Kidney tubule cell (primary cell): ENCODE measurements around the gene ZNF681.
"Not testable (repeated sequence)": the region's sequence is repeated elsewhere in the genome, so short reads cannot be mapped to it uniquely, and the experiment has no call there.

Source experiments
- DNase-seq: peaks from one replicate; pipeline ENCODE4 v3.0.0-alpha.2; 2018; ENCODE audit warnings: low spot score

The ZNF681 gene

DNA sequence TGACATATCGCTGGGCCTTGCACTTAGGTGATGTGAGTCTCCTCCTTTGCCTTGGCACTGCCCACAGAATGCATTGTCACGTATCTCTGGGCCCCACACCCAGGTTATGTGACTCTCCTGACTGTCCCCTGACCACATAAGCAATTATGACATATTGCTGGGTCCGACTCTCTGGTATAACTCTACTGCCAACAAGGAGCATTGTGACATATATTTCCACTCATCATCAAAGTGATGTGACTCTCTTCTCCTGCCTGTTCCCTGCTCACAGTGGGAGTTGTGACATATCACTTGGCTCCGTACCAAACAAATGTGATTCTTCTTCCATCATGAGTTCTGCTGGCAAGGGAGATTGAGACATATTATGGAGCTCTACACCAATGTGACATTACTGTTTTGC, 15.4 kb upstream of the ZNF681 start:
- no peak for DNase-seq

- peak; percentile 26 for DNase-seq
Measured at GRCh38 chr19:23772675-23773063, 14.0 kb upstream of the ZNF681 start.

- DNase-seq, result peak; percentile 58
Measured at GRCh38 chr19:23771761-23772674, 13.3 kb upstream of the ZNF681 start.

DNA sequence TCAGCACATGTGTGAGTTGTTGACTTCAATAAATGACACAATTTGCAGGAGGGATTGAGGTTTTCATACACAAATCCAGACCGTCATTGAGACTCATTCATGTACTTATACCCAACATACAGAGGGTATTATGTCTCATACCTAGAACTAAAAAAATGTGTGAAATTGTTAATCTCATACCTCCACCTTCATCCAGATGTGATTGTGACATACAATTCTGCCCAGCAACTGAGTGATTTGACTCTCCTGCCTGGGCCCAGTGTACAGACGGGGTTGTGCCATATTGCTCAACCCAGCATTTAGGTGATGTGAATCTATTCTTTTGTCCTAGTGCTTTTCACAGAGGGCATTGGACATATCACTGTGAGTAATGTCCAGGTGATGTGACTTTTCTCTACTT, 12.6 kb upstream of the ZNF681 start:
- no peak for DNase-seq

DNA sequence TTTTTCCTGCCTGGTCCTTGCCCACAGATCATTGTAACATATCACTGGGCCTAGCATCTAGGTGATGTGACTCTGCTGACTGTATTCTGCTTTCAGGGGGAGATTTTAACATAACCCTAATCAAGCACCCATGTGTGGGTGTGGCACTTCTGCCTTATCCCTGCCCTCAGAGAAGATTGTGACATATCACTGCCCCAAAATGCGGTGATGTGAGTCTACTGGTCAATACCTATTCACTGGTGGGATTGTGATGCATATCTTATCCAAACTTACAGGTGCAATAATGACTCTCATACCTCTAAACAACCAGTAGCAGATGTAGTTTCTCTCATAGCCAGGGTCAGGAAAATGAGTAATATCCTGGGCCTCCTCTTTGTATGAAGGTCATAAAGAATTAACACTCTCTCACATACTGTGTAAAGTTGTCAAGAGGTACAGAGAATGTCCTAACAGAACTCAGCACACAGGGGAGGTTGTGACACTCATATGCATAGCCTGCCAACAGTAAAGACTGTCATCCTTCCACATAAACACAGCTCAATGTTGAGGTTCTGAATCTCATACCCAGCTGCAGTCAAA, 12.1 kb upstream of the ZNF681 start:
- DNase-seq, result no peak

- DNase-seq, result peak; percentile 7
Measured at GRCh38 chr19:23769691-23770468, 11.2 kb upstream of the ZNF681 start.

DNA sequence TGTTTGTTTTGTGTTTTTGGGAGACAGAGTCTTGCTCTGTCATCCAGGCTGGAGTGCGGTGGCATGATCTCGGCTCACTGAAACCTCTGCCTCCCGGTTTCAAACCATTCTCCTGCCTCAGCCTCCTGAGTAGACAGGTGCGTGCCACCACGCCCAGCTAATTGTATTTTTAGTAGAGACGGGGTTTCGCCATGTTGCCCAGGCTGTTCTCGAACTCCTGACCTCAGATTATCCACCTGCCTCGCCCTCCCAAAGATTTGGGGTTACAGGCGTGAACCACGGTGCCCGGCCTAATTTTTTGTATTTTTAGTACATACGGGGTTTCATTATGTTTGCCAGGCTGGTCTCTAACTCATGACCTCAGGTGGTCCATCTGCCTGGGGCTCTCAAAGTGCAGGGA, 8.3 kb upstream of the ZNF681 start:
- no peak for DNase-seq

DNA sequence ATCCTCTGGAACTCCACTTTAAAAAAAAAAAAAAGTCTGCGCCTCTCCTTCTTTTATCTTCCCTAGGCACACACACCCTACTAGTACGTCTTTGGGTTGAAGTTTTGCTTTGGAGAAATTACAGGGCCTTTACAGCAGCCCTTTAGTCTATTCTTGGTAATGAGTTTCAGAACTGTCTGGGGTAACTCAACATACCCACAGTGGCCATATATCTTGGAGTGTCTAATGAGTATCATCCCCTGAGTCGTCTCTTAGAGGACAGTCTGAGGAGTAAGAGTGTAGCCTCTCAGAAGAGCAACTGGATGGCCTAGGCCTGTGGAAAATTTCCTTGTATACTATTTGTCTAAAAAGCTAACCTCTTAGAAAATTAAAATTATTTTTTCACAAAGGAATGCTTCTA, 6.1 kb upstream of the ZNF681 start:
- DNase-seq, result no peak

- peak; percentile 89 for DNase-seq
Measured at GRCh38 chr19:23762884-23763711, 4.4 kb upstream of the ZNF681 start.

- no peak for DNase-seq
Measured at GRCh38 chr19:23762548-23762883, 3.8 kb upstream of the ZNF681 start.

DNA sequence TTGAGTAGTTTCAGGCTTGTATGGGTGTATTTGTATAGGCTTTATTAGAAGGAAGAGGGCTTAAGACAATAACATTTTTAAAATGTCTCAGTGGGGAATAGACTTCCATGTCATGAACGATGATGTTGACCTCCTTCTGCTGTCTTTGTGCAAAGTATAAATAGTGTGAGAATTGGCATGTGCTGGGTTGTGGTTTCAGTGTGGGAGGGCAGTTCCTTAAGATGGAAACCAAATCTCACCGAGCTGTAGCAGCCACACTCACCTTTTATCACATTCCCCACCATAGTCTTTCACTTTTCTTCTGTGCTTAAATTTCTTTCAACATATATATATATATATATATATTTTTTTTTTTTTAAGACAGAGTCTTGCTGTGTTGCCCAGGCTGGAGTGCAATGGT, 1.6 kb upstream of the ZNF681 start:
- DNase-seq, result not testable (repeated sequence)

- DNase-seq, result not testable (repeated sequence)
Measured at GRCh38 chr19:23743633-23744232, 15.0 kb downstream of the ZNF681 start.

GRCh38 chr19:23730729-23731465, 27.8 kb downstream of the ZNF681 start:
- DNase-seq, result not testable (repeated sequence)

DNA sequence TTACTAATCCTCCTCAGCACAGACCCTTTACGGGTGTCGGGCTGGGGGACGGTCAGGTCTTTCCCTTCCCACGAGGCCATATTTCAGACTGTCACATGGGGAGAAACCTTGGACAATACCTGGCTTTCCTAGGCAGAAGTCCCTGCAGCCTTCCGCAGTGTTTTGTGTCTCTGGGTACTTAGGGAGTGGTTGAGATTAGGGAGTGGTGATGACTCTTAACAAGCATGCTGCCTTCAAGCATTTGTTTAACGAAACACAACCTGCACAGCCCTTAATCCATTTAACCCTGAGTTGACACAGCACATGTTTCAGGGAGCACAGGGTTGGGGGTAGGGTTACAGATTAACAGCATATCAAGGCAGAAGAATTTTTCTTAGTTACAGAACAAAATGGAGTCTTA, 34.5 kb downstream of the ZNF681 start:
- not testable (repeated sequence) for DNase-seq

DNA sequence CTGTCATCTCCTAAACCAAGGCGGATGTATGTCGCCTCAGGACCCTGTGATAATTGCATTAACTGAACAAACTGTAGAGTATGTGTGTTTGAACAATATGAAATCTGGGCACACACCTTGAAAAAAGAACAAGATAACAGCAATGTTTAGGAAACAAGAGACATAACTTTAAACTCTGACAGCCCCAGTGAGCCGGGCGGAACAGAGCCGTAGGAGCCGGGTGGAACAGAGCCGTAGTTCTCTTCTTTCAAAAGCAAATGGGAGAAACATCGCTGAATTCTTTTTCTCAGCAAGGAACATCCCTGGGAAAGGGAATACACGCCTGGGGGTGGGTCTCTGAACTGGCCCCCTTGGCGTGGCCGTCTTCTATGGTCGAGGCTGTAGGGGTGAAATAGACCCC, 39.9 kb downstream of the ZNF681 start:
- no peak for DNase-seq

- no peak for DNase-seq
Measured at GRCh38 chr19:23716792-23717191, 41.9 kb downstream of the ZNF681 start.

DNA sequence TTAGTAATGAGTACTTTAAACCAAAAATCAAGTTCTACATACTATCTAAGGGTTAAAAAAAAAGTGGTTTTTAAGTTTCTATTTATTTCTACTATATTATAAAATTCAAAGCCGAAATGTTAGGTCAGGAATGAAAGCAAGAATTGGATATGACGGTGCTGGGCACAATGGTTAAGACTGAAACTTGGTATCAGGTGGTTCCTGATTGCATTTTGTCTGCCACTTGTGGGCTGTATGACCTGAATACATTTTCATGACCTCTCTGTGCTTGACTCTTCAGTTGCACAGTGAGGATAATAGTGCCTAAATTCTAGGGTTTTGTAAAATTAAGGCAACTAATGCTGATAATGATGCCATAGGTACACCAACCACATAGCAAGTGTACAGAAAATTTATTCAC, 49.3 kb downstream of the ZNF681 start:
- no peak for DNase-seq

- no peak for DNase-seq
Measured at GRCh38 chr19:23706657-23707056, 52.0 kb downstream of the ZNF681 start.

DNA sequence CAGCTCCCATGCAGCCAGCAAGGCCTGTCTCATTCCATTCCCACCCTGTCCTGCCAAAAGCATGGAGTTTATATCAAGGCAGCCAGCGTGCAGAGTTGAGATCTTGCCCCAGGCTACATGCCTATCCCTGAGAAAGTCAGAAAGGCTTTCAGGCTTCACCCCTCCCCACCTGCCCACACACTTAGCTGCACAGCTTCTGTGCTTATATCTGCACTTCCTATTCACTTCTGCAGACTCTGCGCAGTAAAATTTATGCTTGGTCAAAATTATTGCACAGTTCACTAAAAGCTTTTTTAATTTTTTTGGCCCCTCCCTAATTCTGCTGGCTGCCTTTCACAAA, 59.2 kb downstream of the ZNF681 start:
- peak; percentile 9 for DNase-seq

DNA sequence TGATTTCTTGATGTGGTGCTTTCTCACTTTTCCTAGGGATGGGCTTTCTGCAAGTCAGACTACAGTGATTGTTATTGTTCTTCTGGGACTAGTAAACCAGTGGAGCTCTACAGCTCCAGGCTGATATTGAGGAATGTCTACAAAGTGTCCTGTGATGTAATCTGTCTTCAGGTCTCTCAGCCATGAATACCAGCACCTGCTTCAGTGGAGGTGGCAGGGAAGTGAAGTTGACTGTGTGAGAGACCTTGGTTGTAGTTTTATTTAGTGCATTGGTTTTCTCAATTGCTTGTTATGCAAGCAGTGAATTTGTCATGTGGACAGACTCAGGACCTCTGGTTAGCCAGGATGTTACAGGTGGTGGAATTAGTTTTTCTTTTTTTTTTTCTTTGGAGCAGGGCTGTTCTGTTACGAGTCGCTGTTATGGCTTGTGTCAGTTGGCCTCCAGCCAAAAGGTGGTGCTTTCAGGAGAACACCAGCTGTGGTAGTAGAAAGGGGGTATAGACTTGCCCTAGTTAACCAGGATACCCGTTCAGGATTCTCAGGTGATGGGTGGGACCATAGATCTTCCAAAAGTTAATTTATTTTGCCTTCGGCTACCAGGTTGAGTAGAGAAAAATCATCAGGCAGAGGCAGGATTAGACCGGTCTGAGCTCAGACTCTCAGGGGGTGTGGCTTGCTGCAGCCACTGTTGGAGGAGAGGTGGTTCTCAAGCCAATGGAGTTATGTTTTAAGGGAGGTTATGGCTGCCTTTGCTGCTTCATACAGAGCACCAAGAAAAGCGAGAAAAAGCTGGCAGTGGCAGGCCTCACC, 59.8 kb downstream of the ZNF681 start:
- DNase-seq, result peak; percentile 47
